GM21737 (cell line): ENCODE results near the gene KCNIP3.

Experiments used
- ATAC-seq: cut with Tn5 transposase; IDR thresholded peaks from one replicate; pipeline ENCODE4 v1.9.1; 2021; ENCODE audit warnings: mild to moderate bottlenecking, moderate library complexity; ENCODE audit not compliant: unreplicated experiment

The KCNIP3 gene

DNA sequence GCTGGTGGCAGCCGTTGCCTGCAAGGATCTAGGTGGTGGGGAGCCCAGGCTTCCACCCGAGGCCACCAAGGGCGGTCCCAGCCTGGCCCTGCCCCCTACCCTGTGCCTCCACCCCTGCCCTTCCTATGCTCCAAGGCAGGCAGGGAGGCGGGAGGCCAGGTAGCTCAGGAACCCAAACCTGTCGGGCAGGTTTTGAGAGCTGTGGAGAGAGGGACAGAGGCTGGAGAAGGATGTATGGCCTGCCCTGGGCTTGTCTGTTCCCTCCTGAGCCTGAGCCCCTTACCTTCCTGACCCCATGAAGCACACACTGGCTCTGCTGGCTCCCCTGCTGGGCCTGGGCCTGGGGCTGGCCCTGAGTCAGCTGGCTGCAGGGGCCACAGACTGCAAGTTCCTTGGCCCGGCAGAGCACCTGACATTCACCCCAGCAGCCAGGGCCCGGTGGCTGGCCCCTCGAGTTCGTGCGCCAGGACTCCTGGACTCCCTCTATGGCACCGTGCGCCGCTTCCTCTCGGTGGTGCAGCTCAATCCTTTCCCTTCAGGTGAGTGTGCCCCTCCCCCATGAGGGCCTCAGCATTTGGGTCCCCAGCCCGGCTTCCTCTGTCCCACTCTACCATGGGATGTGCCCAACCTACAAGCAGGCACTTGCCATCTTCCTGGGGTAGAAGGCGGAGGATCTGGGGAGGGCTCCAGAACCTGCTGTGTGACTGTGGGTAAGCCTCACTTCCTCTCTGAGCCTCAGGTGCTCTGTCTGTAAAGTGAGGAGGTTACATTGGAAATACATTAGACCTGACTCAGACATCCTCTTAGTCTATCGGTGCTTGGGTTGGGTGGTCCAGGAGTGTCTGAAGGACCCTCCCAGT, 22.6 kb upstream of the KCNIP3 start, which contains the start of gene PROM2:
Gene PROM2 (plus strand): TSS at position 159 of the 860 bp plus-strand sequence. CDS start 137 bp downstream, at position 296.
- ATAC-seq = no peak

DNA sequence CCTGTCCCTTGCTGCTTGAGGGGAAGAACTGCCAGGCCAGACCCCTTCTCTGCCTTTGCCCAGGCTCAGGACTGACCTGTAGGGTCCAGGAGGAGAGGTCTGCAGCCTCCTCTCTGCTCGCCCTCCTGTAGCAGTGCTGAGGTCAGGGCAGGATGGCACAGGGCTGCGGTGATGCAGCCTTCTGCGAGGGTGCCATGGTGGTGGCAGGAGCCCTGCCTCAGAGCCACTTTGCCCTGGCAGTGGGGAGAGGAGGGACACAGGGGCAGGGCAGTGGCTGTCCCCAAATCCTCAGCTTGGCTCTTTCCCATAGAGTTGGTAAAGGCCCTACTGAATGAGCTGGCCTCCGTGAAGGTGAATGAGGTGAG, 22.0 kb upstream of the KCNIP3 start:
- ATAC-seq = no peak

DNA sequence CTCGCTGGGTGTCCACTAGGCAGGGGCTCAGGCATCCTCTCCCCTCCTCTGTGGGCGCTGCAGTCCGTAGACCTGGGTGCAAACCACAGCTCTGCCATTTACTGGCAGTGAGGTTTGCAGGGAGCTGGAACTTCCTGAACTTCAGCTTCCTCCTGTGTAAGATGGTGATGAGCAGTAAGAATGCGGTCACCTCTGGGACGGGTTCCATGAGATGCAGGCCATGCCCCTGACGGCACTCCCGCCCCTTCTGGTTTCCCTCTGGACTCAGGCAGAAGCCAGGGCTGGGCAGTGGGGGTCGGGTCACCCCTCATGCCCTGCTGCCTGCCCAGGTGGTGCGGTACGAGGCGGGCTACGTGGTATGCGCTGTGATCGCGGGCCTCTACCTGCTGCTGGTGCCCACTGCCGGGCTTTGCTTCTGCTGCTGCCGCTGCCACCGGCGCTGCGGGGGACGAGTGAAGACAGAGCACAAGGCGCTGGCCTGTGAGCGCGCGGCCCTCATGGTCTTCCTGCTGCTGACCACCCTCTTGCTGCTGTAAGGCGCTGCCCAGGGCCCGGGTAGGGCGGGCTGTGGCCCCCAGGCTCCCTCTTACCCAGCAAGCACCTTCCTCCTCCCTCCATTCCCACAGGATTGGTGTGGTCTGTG, 21.4 kb upstream of the KCNIP3 start:
- no peak for ATAC-seq

DNA sequence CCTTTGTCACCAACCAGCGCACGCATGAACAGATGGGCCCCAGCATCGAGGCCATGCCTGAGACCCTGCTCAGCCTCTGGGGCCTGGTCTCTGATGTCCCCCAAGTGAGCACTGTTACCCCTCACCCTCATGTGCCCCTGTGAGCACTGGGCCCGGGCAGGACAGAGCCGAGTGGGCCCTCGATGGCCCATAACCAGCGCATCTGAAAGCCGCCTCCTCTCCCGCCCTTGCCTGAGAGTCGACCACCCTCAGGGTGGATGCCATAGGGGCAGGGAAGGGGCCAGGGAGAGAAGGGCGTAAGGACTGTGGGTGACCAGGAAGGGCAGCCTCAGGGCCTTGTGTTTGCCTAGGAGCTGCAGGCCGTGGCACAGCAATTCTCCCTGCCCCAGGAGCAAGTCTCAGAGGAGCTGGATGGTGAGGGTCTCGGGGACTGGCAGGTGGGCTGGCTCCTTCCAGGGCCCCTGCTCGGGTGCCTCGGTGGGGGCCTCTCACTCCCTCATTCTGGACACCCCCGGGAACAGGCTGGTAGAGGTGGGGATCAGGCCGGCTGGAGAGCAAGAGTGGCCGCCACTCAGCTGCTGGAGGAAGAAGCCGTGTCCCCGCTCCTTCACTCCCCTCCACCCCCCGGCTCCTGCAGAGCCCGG, 20.8 kb upstream of the KCNIP3 start:
- no peak for ATAC-seq

DNA sequence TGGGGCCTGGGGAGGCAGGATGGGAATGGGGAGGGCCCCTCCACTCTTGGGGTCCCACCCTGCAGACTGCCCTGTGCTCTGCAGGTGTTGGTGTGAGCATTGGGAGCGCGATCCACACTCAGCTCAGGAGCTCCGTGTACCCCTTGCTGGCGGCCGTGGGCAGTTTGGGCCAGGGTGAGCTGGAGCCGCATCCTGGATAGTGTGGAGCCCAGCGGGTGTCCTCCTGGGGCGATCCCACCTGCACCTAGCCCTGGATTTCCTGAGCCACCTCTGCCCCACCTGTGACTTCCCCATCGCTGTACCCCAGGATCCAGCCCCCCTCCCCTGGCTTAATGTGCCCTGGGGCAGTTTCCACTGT, 20.3 kb upstream of the KCNIP3 start:
- ATAC-seq = no peak

DNA sequence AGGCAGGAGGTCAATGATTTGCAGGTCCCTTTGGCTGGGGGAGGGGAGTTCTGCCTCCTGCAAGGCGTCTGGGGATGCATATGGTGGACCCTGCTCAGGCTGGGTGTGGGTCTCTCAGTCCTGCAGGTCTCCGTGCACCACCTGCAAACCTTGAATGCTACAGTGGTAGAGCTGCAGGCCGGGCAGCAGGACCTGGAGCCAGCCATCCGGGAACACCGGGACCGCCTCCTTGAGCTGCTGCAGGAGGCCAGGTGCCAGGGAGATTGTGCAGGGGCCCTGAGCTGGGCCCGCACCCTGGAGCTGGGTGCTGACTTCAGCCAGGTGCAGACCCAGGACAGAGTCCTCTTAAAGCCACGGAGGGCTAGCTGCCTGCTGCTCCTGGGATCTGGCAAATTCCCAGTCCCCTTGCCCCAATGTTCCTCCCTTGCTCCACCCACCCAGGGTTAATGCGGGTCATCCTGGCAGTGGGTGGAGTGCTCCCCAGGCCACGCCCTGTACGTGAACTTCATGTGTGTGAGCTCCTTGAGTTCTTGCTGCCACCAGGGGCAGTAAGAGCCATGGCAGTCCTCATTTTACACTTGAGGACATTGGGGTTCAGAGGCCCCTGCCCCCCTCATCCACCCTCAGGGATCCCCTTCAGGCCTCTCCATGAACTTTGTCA, 19.8 kb upstream of the KCNIP3 start:
- no peak for ATAC-seq

DNA sequence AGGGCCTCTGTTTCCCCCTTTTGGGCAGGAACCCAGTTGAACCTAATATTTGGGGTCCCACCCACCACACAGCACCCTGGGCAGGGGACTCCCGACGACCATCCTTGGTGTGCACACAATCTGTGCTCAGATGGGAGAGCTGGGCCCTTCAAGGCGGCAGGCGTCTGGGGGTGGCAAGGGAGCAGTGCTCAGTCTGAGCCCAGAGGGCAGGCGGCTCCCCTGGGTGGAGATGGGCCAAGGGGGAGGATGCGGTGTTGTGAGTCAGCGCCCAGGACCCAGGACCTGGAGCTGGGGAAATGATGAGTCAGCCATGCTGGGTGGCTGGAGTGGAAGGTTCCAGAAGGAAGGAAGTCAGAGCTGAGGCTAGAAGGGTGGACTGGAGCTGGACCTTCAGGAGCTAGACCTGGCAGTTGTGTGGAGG, 19.1 kb upstream of the KCNIP3 start:
- no peak for ATAC-seq

DNA sequence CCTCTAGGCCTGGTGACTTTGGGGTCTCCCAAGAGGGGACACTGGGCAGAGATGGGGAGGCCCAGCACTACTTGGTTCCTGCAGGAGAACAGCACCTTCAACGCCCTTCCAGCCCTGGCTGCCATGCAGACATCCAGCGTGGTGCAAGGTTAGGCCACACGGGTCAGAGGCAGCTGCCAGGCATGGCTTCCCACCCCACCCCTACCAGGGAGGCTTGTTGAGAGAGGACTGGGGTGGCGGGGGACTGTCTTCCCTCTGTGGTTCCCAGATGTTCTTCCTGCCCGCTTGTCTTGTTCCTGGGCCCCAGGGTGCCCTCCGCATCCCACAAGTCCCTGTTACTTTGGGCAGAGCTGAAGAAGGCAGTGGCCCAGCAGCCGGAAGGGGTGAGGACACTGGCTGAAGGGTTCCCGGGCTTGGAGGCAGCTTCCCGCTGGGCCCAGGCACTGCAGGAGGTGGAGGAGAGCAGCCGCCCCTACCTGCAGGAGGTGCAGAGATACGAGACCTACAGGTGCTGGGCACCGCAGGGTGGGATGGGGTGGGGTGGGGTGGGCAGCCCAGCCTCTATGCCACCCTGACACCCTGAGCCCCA, 18.4 kb upstream of the KCNIP3 start:
- ATAC-seq = no peak

DNA sequence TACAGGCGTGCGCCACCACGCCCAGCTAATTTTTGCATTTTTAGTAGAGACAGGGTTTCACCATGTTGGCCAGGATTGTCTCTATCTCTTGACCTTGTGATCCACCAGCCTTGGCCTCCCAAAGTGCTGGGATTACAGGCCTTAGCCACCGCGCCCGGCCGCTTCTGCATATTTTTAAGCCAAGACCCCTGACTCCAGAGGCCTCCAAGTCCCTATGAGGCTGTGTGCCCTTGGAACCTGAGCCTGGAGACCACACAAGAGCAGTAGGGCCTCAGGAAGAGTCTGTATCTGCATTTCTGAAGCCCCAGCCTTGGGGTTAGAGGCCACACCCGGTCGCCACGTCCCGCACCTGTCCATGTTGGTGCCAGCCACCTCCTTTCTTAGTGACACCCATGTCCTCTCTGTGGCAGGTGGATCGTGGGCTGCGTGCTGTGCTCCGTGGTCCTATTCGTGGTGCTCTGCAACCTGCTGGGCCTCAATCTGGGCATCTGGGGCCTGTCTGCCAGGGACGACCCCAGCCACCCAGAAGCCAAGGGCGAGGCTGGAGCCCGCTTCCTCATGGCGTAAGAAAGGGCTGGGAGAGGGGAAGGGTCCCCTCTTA, 17.6 kb upstream of the KCNIP3 start:
- ATAC-seq = no peak

DNA sequence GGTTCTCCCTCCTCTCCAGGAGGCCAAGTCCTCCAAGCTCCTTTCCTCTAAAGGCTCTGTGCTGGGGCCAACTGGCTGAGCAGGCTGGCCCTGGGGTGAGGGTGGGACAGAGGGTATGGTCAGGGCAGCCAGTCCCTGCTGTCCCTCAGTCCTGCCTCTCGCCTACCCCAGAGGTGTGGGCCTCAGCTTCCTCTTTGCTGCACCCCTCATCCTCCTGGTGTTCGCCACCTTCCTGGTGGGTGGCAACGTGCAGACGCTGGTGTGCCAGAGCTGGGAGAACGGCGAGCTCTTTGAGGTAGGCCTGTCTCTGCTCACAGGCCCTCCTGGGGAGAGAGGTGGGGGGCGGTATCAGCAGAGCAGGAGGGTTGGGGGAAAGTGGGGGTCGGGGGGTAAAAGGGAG, 16.1 kb upstream of the KCNIP3 start:
- ATAC-seq = no peak

DNA sequence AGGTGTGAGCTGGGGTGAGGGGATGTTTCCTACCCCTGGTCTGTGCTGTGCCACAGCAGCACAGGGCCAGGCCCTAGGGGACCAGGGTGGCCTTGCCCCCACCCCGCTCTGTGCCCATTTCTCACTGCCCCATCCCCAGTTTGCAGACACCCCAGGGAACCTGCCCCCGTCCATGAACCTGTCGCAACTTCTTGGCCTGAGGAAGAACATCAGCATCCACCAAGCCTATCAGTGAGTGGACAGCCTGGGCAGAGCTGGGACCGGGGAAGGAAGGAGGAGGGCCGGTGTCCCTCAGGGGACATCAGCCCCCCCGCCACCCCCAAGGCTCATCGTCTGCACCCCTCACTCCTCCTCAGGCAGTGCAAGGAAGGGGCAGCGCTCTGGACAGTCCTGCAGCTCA, 15.4 kb upstream of the KCNIP3 start:
- no peak for ATAC-seq

DNA sequence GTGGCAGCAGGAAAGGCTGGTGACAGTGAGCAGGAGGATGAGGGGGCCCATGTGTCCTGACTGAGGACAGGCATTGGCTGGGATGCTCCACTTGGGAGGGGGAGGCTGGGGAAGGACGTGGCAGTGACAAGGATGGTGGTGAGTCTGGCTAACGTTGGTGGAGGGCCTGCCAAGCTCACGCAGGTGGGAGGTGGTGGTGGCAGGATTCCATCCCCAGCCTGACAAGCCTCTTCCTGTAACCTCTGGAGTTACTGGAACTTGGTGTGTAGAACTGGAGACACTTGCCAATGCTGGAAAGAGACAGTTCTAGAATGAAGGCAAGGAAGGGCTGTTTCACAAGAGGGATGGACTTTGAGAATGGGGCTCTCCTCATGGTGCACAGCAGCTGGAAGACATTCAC, 14.7 kb upstream of the KCNIP3 start:
- no peak for ATAC-seq

DNA sequence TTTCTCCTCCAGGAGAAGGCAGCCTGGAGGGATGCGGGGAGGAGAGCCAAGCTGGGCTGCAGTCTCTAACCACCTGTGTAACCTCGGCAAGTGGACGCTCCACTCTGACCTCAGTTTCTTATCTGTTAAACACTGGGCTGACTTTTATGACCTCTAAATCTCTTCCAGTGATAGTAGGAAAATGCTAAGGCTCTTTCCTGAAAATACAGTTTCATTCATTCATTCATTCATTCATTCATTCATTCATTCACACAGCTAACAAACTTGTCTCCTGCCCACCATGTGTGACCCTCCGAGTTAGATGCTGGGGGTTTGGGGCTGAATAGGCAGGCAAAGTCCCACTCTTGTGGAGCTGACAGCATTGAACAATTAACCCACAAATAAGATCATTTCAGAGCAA, 13.6 kb upstream of the KCNIP3 start:
- no peak for ATAC-seq

DNA sequence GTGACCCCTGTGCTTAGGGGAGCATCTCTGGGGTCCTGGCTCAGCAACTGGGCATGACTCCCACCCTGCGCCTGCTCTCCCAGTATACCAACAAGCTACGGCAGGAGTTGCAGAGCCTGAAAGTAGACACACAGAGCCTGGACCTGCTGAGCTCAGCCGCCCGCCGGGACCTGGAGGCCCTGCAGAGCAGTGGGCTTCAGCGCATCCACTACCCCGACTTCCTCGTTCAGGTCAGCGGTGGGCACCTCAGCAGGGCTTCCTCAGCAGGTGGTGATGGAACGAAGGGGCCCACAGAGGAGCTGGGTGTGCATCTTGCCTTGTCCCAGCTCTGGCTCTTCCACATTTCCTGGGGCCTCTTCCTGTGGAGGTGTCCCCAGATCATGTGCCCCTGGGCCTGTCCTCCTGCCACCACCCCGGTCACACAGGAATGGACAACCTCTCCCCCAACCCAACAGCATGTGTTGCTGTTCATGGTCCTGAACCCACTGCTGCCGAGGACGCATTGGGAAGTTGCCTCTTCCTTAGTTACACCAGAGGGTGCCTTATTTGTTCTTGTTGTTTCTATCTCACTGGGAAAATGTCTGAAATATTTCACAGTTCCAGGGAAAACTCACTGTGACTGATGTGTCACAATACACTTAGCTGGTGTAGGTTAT, 12.1 kb upstream of the KCNIP3 start:
- ATAC-seq = no peak

DNA sequence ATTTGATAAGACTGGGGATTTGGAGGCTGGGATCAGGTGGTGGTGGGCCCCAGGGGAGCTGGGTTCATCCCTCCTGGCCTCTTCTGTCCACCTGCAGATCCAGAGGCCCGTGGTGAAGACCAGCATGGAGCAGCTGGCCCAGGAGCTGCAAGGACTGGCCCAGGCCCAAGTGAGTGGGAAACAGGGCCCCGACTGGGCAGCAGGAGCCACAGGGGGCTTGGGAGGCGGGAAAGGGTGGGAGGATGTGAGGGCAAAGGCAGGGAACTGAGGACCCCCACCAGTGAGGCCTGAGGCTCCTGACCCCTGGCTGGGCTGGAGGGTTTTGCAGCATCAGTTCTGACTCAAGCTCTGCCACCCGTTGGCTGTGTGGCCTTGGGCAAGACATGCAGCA, 11.6 kb upstream of the KCNIP3 start:
- ATAC-seq = no peak

DNA sequence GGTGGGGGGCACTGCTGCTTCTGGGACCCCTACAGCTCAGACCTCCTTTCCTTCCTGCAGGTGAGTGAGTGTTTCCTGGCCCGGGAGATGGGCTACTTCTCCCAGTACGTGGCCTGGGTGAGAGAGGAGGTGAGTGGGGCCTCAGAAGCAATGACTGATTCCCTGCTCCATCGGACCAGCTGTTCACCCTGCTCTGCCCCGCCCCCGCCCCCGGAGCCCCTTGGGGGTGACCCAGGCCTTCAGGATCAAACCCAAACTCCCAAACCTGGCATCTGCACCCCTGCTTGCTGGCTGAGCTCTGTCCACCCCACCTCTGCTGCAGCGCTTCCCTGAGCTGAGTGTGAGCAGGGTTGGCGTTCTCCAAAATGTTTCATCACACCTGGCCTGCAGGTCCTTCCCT, 9.8 kb upstream of the KCNIP3 start:
- ATAC-seq = no peak

DNA sequence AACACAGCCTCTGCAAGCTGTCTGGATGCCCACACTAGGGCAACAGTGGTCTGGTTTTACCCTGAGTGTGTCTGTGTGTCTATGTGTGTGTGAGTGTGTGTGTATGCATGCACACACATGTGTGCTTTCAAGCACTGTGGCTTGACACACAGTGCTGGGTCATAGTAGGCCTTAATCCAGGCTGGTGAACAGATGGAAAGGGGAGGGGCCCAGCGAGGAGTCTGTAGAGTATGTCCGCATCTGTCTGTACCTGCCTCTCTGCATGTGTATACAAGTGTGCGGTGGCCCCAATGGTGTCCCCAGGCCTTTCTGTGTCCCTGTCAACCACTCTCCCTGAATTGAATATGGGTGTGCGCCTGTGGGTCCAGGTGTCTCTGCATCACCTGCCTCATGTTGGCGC, 9.3 kb upstream of the KCNIP3 start:
- ATAC-seq = no peak

DNA sequence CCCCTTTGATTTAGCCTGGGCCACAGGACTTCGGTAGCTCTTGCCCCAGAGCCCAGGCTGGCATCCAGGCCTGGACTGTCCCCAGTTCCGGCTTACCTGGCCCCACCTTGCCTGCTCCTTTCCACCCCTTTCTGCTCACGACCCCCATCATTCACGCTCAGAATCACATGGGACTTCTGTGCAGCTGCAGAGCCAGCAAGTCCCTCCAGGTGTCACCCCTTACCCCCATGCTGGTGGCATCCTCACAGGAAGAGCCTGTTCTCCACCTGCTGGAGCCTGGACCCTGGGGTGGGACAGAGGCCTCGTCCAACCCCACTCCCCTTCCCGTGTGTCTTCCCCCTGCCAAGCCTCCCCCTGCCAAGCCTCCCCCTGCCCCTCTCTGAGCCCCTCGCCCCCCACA, 7.9 kb upstream of the KCNIP3 start:
- no peak for ATAC-seq

DNA sequence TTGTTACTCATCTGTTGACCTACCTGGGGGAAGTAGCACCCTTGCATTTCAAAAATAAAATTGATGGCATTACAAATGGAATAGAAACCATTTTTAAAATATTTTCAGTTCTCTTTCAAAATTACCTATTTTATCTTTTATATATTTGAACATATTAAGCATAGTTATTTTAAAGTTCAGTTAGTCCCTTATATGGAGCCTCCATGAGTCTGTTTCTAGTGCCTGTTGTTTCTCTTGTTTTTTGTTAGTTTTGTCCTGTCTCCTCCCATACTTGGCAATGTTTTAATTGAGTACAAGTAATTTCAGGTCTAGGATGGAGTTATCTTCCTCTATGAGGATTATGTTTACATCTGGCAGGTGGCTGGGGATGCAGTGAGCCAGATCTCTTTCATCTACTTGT, 5.9 kb upstream of the KCNIP3 start:
- no peak for ATAC-seq

DNA sequence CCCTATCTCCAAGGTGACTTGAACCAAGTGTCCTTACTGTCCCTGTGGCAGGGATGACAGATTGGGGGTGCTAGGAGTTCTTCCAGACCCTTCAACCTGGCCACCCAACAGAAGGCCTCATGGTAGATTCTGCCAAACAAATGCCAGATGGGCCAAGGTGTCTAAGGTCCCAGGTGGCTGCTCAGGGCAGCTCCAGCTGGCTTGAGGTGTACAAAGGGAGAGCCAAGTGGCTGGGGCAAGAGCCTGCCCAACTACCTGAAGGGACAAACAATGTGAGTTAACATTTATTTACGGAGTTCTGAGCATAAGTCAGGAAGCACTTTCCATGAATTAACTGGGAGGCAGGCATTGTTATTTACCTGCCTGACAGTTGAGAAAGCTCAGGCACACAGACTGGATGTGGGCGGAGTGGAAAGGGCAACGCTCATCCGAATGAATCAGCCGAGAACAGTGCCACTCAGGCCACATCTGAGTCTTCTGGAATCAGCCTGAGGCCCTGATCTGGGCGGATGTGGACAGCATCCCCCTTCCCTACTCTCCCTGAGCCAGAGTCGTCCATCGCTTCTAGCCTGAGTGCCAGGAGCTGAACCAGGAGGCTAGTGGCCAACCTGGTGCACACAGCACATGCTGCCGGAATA, 4.4 kb upstream of the KCNIP3 start:
- ATAC-seq = no peak
